T follicular helper cell (primary cell): Measurements from ENCODE around the gene ARHGAP30.
A peak's percentile ranks its signal among the peaks of the same experiment; 100 is the strongest.

Source experiments
- DNase-seq: peaks from one replicate; pipeline ENCODE4 v3.0.0-alpha.2; 2020; ENCODE audit warnings: low read depth

ARHGAP30 gene

DNA sequence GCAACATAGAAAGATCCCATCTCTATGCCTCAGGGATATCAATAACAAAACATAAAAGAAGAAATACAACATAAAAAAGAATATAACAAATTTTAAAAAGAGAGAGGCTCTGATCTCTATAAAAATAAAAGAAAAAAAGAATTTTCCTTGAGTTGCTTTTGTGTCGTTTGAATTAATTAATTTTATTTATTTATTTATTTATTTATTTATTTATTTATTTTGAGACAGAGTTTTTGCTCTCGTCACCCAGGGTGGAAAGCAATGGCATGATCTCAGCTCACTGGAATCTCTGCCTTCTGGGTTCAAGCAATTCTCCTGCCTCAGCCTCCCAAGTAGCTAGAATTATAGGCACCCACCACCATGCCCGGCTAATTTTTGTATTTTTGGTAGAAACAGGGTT is 57.3 kb downstream of the ARHGAP30 start:
- no peak for DNase-seq

DNA sequence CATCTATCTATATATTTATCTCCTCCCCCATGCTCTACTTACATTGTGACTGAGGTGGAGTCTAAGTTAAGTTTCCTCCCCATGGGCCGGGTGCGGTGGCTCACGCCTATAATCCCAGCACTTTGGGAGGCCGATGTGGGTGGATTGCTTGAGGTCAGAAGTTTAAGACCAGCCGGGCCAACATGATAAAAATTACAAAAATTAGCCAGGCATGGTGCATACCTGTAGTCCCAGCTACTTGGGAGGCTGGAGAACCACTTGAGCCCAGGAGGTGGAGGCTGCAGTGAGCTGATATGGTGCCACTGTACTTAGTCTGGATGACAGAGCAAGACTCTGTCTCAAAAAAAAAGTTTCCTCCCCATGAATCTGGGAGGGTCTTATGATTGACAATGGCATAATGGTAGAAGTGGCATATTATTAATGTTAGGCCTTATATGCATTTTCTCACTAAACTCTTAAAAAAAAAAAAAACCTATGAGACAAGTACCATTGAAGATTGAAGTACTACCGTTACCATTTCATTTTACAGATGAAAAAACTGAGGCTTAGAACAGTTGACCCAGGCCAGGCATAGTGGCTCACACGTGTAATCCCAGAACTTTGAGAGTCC is 60.0 kb downstream of the ARHGAP30 start:
- DNase-seq = no peak

DNA sequence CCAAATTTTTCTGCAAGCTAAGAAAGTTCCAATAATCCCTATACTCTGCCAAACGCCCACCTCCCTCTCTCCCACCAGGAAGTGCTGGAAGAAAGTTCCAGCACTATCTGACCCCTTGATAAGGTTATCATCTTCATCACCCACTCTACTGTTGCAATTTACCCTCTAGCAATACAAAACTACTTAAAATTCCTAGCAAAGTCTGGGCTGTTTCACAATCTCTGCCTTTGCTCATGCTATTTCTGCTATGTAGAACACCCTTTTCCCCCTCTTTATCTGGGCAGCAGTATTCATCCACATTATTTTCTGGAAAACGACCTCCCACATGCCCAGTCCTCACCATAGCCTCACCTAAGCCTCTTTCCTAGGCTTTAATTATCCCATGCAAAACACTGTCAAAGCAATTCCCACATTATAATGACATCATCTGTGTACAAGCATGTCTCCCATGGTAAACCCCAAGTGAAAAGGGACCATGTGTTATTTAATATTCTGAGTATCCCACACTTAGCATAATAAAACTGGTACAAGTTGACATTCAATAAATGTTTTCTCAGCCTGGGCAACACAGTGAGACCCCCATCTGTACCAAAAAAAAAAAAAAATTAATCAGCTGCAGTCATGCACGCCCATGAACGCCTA is 60.7 kb downstream of the ARHGAP30 start:
- no peak for DNase-seq

DNA sequence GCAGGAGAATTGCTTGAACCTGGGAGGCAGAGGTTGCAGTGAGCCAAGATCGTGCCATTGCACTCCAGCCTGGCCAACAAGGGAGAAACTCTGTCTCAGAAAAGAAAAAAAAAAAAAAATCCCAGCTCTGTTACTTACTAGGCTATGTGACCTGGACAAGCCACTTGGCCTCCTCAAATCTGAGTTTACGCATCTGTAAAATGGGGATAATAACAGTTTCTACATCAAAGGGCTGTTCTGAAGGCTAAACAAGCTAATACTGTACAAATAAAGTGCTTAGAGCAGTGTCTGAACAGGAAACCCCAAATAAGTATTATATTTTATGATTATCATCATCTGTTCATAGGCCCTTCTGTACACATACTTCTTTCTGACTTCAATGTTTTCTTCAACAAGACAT is 62.3 kb downstream of the ARHGAP30 start:
- no peak for DNase-seq

DNA sequence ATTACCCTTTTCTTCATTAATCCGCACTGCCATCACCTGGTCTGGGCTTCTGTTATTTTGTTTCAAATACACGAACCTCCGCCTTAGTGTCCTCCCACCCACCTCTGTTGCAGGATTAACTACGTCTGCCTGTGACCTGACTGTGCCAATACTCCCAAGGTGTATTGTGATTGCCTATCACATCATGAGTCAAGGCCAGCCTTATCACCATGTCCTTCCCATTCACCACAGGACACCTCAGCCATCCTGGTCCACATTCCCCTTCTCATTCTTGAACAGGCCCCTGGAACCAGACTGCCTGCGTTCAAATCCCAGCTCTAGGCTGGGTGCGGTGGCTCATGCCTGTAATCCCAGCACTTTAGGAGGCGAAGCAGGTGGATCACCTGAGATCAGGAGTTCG is 63.1 kb downstream of the ARHGAP30 start:
- no peak for DNase-seq

DNA sequence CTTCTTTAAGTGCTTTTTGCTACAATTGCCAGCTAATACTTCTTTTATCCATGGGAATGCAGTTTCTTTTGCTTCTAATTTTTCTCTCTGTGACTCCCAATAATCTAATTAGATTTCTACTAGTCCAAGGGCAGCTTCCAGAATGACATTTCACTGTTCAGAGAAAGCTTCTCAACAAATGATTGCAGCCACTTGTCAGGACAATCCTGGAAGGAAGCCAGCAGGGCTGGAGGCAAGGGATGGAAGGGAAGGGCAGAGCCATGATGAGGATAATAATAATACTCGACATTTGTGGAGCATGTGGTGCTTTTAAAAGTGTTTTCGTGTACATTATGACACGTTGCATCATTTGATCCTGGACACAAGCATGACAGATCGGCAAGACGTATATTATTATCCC is 68.2 kb downstream of the ARHGAP30 start:
- no peak for DNase-seq

DNA sequence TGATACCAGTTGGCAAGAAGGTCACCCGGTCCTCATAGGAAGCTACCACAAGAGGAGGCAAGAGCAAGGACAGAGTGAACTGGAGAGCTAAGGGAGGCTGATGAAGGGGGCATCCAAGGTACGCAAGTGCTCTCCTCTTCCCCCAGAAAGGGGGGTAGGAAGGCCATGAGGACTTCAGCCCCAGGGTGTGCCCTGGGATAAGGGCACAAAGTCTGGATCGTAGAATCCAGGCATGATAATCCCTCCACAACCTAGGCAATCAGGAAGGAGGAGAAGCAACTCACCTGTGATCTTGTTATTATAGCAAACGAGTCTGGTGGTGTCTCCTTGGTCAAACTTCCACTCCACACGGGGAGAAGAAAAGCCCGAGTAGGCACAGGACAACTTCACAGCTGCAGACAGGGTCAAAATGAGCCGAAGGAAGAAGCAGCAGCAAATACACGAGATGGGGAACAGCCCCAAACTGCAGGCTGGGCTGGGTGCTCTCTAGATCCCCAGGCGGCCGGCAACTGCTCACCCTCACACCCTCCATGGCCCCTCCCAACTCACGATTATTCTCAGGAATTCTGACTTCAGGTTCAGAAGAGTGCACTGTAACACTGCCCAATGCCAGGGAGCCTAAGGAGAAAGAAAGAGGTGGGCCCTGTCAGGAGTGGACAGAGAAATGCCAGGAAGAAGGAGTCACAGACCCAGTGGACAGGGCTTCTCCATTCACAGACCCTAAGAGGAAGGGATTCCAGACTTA is 68.8 kb downstream of the ARHGAP30 start:
- no peak for DNase-seq

DNA sequence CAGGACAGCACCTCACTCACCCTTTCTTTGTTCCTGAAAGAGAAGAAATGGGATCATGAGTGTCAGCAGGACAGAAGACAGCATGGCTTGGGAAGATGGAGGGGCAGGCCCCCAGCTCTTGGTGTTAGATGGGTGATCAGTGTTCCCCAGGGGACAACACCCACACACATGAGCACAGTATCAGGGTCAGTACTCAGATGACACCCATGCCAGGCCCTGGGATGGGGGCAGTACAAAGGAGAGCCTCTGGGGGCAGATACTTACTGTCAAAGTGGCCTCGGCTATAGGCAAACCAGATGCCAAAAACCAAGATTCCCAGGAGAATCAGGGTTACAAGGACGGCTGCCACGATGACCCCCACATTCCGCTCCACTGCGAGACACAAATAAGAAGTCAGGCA is 70.3 kb downstream of the ARHGAP30 start:
- no peak for DNase-seq

DNA sequence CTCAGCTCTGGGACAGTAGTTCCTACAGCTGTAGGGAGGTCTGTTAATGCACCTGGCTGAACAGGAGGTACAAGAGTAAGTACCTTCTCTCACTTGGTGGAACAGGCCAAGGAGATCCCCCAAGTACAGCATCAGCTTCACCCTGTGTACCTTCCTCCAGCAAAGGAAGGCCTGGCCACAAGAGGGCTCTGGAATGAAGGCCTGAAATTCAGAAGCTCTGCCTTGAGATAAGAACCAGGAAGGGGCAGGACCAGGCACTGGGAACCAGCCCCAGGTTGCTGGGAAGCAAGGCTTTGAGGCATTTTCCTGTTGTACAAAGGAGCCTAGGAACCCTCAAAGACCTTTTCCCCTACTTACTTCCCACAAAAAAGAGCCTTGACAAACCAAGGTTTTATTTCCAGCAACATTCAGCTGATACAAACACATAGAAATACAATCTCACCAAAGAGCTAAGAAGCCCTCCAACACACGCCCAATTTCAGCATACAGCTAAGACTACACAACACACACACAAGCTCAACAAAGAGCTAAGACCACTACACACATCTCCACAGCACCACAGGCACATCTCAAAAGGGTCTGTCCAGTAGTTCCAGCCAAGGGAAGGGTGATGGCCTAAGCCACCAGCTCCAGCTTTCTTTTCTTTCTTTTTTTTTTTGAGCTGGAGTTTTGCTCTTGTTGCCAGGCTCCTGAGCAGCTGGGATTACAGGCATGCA is 72.2 kb downstream of the ARHGAP30 start:
- peak; percentile 26 for DNase-seq
